ENCODE results near the gene TMEM115.

DNA sequence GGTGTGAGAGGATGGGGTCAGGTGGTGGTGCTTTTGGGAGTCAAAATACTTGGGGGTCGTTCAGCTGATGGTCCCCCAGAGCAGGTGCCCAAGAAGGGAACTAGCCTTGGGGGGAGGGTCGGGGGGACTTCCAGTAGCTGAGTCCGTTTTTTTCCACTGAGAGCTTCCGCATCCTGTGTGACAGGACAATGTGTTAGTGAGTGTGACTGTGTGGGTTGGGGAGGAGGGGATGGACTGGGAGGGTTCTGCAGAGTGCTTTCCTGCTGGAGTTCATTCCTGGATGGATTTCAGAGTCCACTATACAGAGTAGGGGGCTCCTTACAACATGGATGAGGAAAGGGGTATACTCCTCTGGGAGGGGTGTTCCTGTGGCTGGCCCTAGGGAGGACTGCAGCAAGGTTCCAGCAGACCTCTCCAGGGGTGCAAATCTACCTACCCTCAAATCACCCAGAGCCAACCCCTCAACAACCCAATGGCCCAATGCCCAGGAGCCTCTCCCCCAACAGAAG lies 36.2 kb downstream of the TMEM115 start:
- TF ChIP-seq, protein P1, sequence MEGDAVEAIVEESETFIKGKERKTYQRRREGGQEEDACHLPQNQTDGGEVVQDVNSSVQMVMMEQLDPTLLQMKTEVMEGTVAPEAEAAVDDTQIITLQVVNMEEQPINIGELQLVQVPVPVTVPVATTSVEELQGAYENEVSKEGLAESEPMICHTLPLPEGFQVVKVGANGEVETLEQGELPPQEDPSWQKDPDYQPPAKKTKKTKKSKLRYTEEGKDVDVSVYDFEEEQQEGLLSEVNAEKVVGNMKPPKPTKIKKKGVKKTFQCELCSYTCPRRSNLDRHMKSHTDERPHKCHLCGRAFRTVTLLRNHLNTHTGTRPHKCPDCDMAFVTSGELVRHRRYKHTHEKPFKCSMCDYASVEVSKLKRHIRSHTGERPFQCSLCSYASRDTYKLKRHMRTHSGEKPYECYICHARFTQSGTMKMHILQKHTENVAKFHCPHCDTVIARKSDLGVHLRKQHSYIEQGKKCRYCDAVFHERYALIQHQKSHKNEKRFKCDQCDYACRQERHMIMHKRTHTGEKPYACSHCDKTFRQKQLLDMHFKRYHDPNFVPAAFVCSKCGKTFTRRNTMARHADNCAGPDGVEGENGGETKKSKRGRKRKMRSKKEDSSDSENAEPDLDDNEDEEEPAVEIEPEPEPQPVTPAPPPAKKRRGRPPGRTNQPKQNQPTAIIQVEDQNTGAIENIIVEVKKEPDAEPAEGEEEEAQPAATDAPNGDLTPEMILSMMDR (conservative IDR thresholded peaks at IDR 0.05; ENCODE audit: low read depth in 2 of 2), result no peak
- TF ChIP-seq EZH2 (IDR thresholded peaks at IDR 0.05; ENCODE audit: low read depth, unreplicated experiment) (no peak), EZH2phosphoT487 (IDR thresholded peaks at IDR 0.05; ENCODE audit: unreplicated experiment) (no peak), POLR2AphosphoS5 (IDR thresholded peaks at IDR 0.05; ENCODE audit: low read depth) (no peak), CREB1 (CRISPR knock-in tag; IDR thresholded peaks at IDR 0.05; ENCODE audit: low read depth) (no peak), ZNF331 (CRISPR knock-in tag; IDR thresholded peaks at IDR 0.05; ENCODE audit: low read depth) (no peak), NANOG (IDR thresholded peaks at IDR 0.05; ENCODE audit: borderline replicate concordance) (no peak), JUNB (IDR thresholded peaks at IDR 0.05; ENCODE audit: unreplicated experiment) (no peak), ZNF114 (CRISPR knock-in tag; IDR thresholded peaks at IDR 0.05) (no peak)
- TF ChIP-seq, protein P2, sequence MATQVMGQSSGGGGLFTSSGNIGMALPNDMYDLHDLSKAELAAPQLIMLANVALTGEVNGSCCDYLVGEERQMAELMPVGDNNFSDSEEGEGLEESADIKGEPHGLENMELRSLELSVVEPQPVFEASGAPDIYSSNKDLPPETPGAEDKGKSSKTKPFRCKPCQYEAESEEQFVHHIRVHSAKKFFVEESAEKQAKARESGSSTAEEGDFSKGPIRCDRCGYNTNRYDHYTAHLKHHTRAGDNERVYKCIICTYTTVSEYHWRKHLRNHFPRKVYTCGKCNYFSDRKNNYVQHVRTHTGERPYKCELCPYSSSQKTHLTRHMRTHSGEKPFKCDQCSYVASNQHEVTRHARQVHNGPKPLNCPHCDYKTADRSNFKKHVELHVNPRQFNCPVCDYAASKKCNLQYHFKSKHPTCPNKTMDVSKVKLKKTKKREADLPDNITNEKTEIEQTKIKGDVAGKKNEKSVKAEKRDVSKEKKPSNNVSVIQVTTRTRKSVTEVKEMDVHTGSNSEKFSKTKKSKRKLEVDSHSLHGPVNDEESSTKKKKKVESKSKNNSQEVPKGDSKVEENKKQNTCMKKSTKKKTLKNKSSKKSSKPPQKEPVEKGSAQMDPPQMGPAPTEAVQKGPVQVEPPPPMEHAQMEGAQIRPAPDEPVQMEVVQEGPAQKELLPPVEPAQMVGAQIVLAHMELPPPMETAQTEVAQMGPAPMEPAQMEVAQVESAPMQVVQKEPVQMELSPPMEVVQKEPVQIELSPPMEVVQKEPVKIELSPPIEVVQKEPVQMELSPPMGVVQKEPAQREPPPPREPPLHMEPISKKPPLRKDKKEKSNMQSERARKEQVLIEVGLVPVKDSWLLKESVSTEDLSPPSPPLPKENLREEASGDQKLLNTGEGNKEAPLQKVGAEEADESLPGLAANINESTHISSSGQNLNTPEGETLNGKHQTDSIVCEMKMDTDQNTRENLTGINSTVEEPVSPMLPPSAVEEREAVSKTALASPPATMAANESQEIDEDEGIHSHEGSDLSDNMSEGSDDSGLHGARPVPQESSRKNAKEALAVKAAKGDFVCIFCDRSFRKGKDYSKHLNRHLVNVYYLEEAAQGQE (IDR thresholded peaks at IDR 0.05; ENCODE audit: unreplicated experiment), result no peak
- TF ChIP-seq, protein P3, sequence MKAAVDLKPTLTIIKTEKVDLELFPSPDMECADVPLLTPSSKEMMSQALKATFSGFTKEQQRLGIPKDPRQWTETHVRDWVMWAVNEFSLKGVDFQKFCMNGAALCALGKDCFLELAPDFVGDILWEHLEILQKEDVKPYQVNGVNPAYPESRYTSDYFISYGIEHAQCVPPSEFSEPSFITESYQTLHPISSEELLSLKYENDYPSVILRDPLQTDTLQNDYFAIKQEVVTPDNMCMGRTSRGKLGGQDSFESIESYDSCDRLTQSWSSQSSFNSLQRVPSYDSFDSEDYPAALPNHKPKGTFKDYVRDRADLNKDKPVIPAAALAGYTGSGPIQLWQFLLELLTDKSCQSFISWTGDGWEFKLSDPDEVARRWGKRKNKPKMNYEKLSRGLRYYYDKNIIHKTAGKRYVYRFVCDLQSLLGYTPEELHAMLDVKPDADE (IDR thresholded peaks at IDR 0.05), result no peak

All from GM23338 (cell line).